HG02588 (cell line): ENCODE measurements around the gene IRF9.

Experiments
- ATAC-seq: cut with Tn5 transposase; IDR thresholded peaks from one replicate; pipeline ENCODE4 v1.9.1; 2021; ENCODE audit warnings: mild to moderate bottlenecking, moderate library complexity; ENCODE audit not compliant: unreplicated experiment

IRF9 gene

GRCh38 chr14:24176599-24176998 lies 15.5 kb downstream of the IRF9 start:
- no peak for ATAC-seq

- no peak for ATAC-seq
Observed at GRCh38 chr14:24177041-24177825, 16.2 kb downstream of the IRF9 start.

GRCh38 chr14:24177891-24178290 lies 16.8 kb downstream of the IRF9 start:
- no peak for ATAC-seq

- no peak for ATAC-seq
Observed at GRCh38 chr14:24178399-24179178, 17.5 kb downstream of the IRF9 start.

- ATAC-seq: no peak
Observed at GRCh38 chr14:24179294-24179960, 18.4 kb downstream of the IRF9 start.

GRCh38 chr14:24179961-24180796 lies 19.1 kb downstream of the IRF9 start:
- no peak for ATAC-seq

- no peak for ATAC-seq
Observed at GRCh38 chr14:24181371-24182077, 20.5 kb downstream of the IRF9 start.

- ATAC-seq: no peak
Observed at GRCh38 chr14:24182110-24182882, 21.2 kb downstream of the IRF9 start.

GRCh38 chr14:24183014-24183481 lies 22.0 kb downstream of the IRF9 start:
- ATAC-seq: no peak

GRCh38 chr14:24184104-24184970 lies 23.3 kb downstream of the IRF9 start:
- ATAC-seq: no peak

GRCh38 chr14:24185026-24185425 lies 24.0 kb downstream of the IRF9 start:
- no peak for ATAC-seq

GRCh38 chr14:24185741-24186140 lies 24.7 kb downstream of the IRF9 start:
- ATAC-seq: no peak

- no peak for ATAC-seq
Observed at GRCh38 chr14:24186831-24187538, 25.9 kb downstream of the IRF9 start.

GRCh38 chr14:24187539-24187915 lies 26.5 kb downstream of the IRF9 start:
- ATAC-seq: no peak

- peak; percentile 86 for ATAC-seq
Observed at GRCh38 chr14:24188251-24189058, 27.4 kb downstream of the IRF9 start, which contains the start of gene IPO4. Gene IPO4 (minus strand): TSS chr14:24188816. CDS start chr14:24188787, 29 bp downstream.

- ATAC-seq: no peak
Observed at GRCh38 chr14:24189059-24189375, 28.0 kb downstream of the IRF9 start.

GRCh38 chr14:24189460-24189859 lies 28.4 kb downstream of the IRF9 start:
- ATAC-seq: no peak
